PC-3 (cell line): ENCODE data around the gene ADCYAP1R1. TPM values are rescaled to one million over a fixed set of nuclear protein-coding genes. Genes with fewer than 3 reads are reported as not detected.

Experiments
- ATAC-seq: fragments of 200-7000 bp; cut with Tn5 transposase; 2 replicates; pipeline ENCODE4 v1.9.1; 2020; ENCODE audit warnings: mild to moderate bottlenecking, moderate library complexity
- BruUV-seq: library from RNA; stranded (reverse); fragments of 400-500 nt; replicated peaks from 2 replicates; lab custom pipeline; 2021; lab: Mats Ljungman, UMichigan
- CTCF ChIA-PET: fragments of 300-600 bp; sonication (Branson Sonifier 250); formaldehyde crosslinking; loops from one replicate; lab custom pipeline; 2022; ENCODE audit warnings: antibody characterized with exemption; lab: Charles Lee
- POLR2A ChIA-PET: fragments of 300-600 bp; sonication (Branson Sonifier 250); formaldehyde crosslinking; loops from one replicate; lab custom pipeline; 2022; ENCODE audit warnings: antibody characterized with exemption; ENCODE audit not compliant: unreplicated experiment; lab: Charles Lee
- DNase-seq: peaks from one replicate; pipeline ENCODE4 v3.0.0-alpha.2; 2015
- H2AFZ ChIP-seq: fragments of 300-600 bp; sonication (generic); 2 replicates; pipeline ENCODE4 v1.6.0; 2016; ENCODE audit warnings: antibody characterized with exemption, low read length
- H3F3A ChIP-seq: fragments of 300-600 bp; sonication (generic); one replicate; pipeline ENCODE4 v1.6.0; 2017; ENCODE audit warnings: antibody characterized with exemption, low read length, control low read depth, mild to moderate bottlenecking; ENCODE audit not compliant: unreplicated experiment
- H3K27ac ChIP-seq: fragments of 300-600 bp; sonication (generic); 2 replicates; pipeline ENCODE4 v1.5.1; 2016; ENCODE audit warnings: mild to moderate bottlenecking, low read length
- H3K27me3 ChIP-seq: fragments of 300-600 bp; sonication (generic); 2 replicates; pipeline ENCODE4 v1.6.1; 2016; ENCODE audit warnings: low read length, mixed read lengths
- H3K36me3 ChIP-seq: fragments of 300-600 bp; sonication (generic); 2 replicates; pipeline ENCODE4 v1.6.1; 2016; ENCODE audit warnings: low read depth, mixed run types, low read length, mixed read lengths
- H3K4me1 ChIP-seq: fragments of 300-600 bp; sonication (generic); 2 replicates; pipeline ENCODE4 v1.5.1; 2016; ENCODE audit warnings: low read length; ENCODE audit not compliant: insufficient read depth
- H3K4me2 ChIP-seq: fragments of 300-600 bp; sonication (generic); 2 replicates; pipeline ENCODE4 v1.6.0; 2016; ENCODE audit warnings: low read length
- H3K4me3 ChIP-seq: fragments of 300-600 bp; sonication (generic); 2 replicates; pipeline ENCODE4 v1.5.1; 2016; ENCODE audit warnings: mild to moderate bottlenecking, low read length, mixed read lengths
- H3K79me2 ChIP-seq: fragments of 300-600 bp; sonication (generic); 2 replicates; pipeline ENCODE4 v1.6.1; 2017; ENCODE audit warnings: low read length, mixed read lengths
- H3K9ac ChIP-seq: fragments of 300-600 bp; sonication (generic); 2 replicates; pipeline ENCODE4 v1.6.0; 2016; ENCODE audit warnings: mild to moderate bottlenecking, low read length
- H3K9me2 ChIP-seq: fragments of 300-600 bp; sonication (generic); replicated peaks from 2 replicates; pipeline ENCODE4 v1.6.1; 2016; ENCODE audit warnings: mixed run types, low read length, mixed read lengths
- H3K9me3 ChIP-seq: fragments of 300-600 bp; sonication (generic); 2 replicates; pipeline ENCODE4 v1.6.1; 2016; ENCODE audit warnings: low read length, mixed read lengths
- H4K20me1 ChIP-seq: fragments of 300-600 bp; sonication (generic); 2 replicates; pipeline ENCODE4 v1.6.1; 2016; ENCODE audit warnings: low read length, mixed read lengths
- EZH2 ChIP-seq: fragments of 300-600 bp; sonication (generic); IDR thresholded peaks from one replicate; pipeline ENCODE4 v1.6.1; 2017; ENCODE audit warnings: antibody characterized with exemption, mild to moderate bottlenecking, low read length; ENCODE audit not compliant: unreplicated experiment
- EZH2phosphoT487 ChIP-seq: fragments of 300-600 bp; sonication (generic); IDR thresholded peaks from 2 replicates; pipeline ENCODE4 v1.6.1; 2018; ENCODE audit warnings: mild to moderate bottlenecking, antibody characterized with exemption, low read length, borderline replicate concordance
- intact Hi-C: fragments of 100-400 bp; cut with micrococcal nuclease; formaldehyde crosslinking; loops from 2 replicates; pipeline ENCODE4 v1.9.0; 2023
- total RNA-seq: library from RNA; depleted of rRNA; stranded (reverse); fragments of >200 nt; gene quantifications from 2 replicates; pipeline ENCODE4 v1.2.3, GENCODE V29; 2014
- TF ChIP-seq, protein P1 (sequence below): fragments of 300-600 bp; sonication (generic); conservative IDR thresholded peaks from 2 replicates; pipeline ENCODE4 v1.5.1; 2017; ENCODE audit warnings: antibody characterized with exemption, low read depth, mild to moderate bottlenecking, low read length

Gene ADCYAP1R1
- total RNA-seq, 1 experiment from 2014 or later = not detected

DNA sequence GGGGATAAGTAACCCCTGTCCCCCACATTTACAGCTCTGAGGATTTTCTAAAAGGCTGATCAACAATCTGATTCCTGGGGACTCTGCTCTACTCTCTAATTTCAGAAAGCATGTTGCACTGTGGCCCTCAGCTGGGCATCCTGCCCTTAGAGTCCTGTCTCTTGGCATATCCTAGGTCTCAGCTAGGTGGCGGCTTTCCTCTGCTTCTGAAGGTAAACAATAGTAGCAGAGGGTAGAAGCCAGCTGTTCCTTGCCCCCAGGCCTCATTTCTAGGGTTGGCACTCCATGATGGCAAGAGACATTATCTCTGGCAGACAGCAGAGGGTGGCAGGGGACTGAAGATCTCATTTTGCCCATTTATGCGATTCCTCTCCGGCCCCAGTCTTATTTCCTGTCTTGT is 77.0 kb downstream of the ADCYAP1R1 start:
- ATAC-seq = peak; percentile 62

DNA sequence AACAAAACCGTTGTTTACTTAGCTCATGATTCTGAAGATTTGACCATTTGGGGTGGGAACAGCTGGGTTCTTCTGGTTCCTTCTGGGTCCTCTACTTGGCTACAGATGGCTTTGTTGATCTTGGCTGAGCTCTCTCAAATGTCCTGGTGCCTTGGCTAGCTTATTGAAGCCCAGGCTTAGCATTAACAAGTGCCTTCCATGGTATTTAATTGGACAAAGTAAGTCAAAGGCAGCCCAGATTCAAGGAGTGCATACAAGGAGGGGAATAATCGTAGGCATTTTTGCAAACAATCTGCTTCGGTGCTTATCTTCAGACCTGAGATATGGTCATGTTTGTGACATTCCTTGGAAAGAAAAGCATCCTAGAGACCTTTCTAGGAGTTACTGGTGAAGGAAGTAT is 81.4 kb downstream of the ADCYAP1R1 start:
- no peaks in the 10 kb centered on the region for H3K79me2 ChIP-seq
- DNase-seq = no peak

More for the DNA sequence above, 77.0 kb downstream of the ADCYAP1R1 start:
- TF ChIP-seq EZH2 = no peak
- TF ChIP-seq, protein P1, sequence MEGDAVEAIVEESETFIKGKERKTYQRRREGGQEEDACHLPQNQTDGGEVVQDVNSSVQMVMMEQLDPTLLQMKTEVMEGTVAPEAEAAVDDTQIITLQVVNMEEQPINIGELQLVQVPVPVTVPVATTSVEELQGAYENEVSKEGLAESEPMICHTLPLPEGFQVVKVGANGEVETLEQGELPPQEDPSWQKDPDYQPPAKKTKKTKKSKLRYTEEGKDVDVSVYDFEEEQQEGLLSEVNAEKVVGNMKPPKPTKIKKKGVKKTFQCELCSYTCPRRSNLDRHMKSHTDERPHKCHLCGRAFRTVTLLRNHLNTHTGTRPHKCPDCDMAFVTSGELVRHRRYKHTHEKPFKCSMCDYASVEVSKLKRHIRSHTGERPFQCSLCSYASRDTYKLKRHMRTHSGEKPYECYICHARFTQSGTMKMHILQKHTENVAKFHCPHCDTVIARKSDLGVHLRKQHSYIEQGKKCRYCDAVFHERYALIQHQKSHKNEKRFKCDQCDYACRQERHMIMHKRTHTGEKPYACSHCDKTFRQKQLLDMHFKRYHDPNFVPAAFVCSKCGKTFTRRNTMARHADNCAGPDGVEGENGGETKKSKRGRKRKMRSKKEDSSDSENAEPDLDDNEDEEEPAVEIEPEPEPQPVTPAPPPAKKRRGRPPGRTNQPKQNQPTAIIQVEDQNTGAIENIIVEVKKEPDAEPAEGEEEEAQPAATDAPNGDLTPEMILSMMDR = peak; percentile 48
- TF ChIP-seq EZH2phosphoT487 = no peak
- intact Hi-C loops = no loop called here
- POLR2A ChIA-PET = no interaction called here
- CTCF ChIA-PET = interaction anchor here (1.8 kb wide), 1 partner anchor 145 kb away, joined by 5 read pairs; no protein-coding TSS in a partner anchor
- H3K4me2 ChIP-seq = no peak overlapping the region
- no peak overlapping the region for H3K9ac ChIP-seq
- H3K9me3 ChIP-seq = no peaks in the 10 kb centered on the region
- no peak overlapping the region for H2AFZ ChIP-seq
- BruUV-seq = no TSS peak
- no peaks in the 10 kb centered on the region for H3K36me3 ChIP-seq
- no peaks in the 10 kb centered on the region for H3K79me2 ChIP-seq
- H3F3A ChIP-seq = no peaks in the 10 kb centered on the region
- H3K27ac ChIP-seq = no peak overlapping the region
- H3K4me3 ChIP-seq = no peak overlapping the region
- H3K27me3 ChIP-seq = peaks cover 43% of the 10 kb centered on the region
- peak; percentile 13 for DNase-seq
- no peaks in the 10 kb centered on the region for H3K9me2 ChIP-seq
- no peaks in the 10 kb centered on the region for H4K20me1 ChIP-seq
- H3K4me1 ChIP-seq = no peaks in the 10 kb centered on the region

More for the DNA sequence above, 81.4 kb downstream of the ADCYAP1R1 start:
- ATAC-seq = no peak
- peaks cover 40% of the 10 kb centered on the region for H3K27me3 ChIP-seq
- H3K36me3 ChIP-seq = no peaks in the 10 kb centered on the region
- H3K4me3 ChIP-seq = no peak overlapping the region
- H3F3A ChIP-seq = no peaks in the 10 kb centered on the region
- CTCF ChIA-PET = interaction anchor here (1.2 to 1.5 kb wide), 2 partner anchors 11 to 195 kb away, joined by 3 to 12 read pairs; no protein-coding TSS in a partner anchor
- no peaks in the 10 kb centered on the region for H3K4me1 ChIP-seq
- H3K9ac ChIP-seq = no peak overlapping the region
- intact Hi-C loops = loop anchor here (5.0 kb wide), 1 partner anchor 239 kb away; no protein-coding TSS in a partner anchor
- BruUV-seq = no TSS peak
- H2AFZ ChIP-seq = no peak overlapping the region
- H3K4me2 ChIP-seq = no peak overlapping the region
- no peaks in the 10 kb centered on the region for H4K20me1 ChIP-seq
- no peak overlapping the region for H3K27ac ChIP-seq
- no peaks in the 10 kb centered on the region for H3K9me2 ChIP-seq
- POLR2A ChIA-PET = no interaction called here
- no peaks in the 10 kb centered on the region for H3K9me3 ChIP-seq
- TF ChIP-seq EZH2phosphoT487 (no peak), EZH2 (no peak)
- TF ChIP-seq, protein P1 = no peak
